Activated T-helper 1 cell treated with anti-CD3 and anti-CD28 coated beads, Interleukin-2, amount 50 U/mL, for 16 hours (primary cell): ENCODE data around the gene PPFIBP2.

Source experiments
- DNase-seq, 2 donors: peaks; one replicate each; pipeline ENCODE4 v3.0.0-alpha.2; 2020; ENCODE audit warnings: low read depth in 1 of 2, low spot score in 1 of 2

Gene PPFIBP2

GRCh38 chr11:7548659-7549274 is 35.0 kb downstream of the PPFIBP2 start:
- no peak for DNase-seq

GRCh38 chr11:7549681-7550080 is 35.9 kb downstream of the PPFIBP2 start:
- DNase-seq, result no peak

- DNase-seq, result no peak
These were observed 37.8 kb downstream of the PPFIBP2 start for GRCh38 chr11:7551571-7551970.

- no peak for DNase-seq
These were observed 38.9 kb downstream of the PPFIBP2 start for GRCh38 chr11:7552666-7553065.

GRCh38 chr11:7555052-7555699 is 41.4 kb downstream of the PPFIBP2 start:
- DNase-seq, result no peak

DNA sequence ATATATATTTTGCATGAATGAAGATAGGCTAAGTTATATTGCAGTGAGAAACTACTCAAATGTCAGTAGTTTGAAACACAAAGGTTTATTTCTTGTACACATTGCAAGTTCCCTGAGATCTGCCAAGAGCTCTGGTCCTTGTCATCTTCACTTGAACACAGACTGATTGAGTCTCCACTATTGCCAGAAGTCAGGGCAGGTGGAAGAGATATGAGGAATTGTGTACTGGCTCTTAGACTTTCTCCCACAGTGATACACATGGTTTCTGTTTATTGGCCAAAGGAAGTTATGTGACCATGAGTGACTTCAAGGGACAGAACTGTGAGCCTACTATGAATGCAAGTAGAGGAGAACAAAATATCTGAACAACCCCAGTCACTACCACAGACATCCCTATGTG is 44.2 kb downstream of the PPFIBP2 start:
- DNase-seq, result no peak

GRCh38 chr11:7559398-7560283 is 45.8 kb downstream of the PPFIBP2 start:
- DNase-seq, result no peak

- no peak for DNase-seq
These were observed 47.8 kb downstream of the PPFIBP2 start for GRCh38 chr11:7561562-7561961.

- no peak for DNase-seq
These were observed 49.5 kb downstream of the PPFIBP2 start for GRCh38 chr11:7563281-7563680.

- no peak for DNase-seq
These were observed 51.0 kb downstream of the PPFIBP2 start for GRCh38 chr11:7564803-7565202.

GRCh38 chr11:7567311-7567710 is 53.5 kb downstream of the PPFIBP2 start:
- DNase-seq, result no peak

DNA sequence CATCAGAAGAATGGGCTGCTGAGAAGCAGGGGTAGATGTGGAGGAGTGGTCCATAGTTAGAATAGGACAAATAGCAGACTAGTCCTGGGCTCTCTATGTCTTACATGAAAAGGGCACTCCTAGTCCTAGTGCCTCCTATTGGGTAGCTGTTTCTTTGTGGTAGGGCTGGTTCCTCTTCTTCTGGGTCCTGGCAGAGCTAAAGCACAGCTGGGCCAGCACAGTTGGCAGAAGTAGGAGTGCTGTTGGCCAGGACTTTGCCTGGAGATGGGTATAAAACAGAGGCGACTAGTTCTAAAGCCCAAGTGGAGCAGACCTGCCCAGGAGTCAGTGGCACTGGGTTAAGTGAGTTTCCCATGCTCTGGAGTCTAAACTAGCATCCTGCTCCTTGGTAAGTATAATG is 55.2 kb downstream of the PPFIBP2 start:
- no peak for DNase-seq

DNA sequence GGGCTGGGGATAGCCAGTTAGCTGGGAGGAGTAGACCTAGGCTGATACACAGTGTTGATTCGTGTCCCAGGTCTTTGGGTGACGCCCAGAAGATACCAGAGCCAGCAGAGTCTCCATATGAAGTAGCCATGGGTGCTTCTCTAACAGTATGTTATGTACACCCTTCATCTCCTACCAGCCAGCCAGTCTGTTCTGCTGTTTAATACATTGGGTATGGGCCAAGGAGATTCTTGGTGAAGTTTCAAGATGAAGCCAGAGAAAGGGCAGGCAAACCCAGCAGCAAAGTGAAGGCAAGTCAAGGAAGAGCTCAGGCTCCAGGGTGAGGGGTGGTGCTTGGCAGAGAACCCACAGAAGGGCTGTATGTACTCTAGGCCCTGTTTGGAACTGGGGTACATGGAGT is 56.4 kb downstream of the PPFIBP2 start:
- DNase-seq, result no peak

DNA sequence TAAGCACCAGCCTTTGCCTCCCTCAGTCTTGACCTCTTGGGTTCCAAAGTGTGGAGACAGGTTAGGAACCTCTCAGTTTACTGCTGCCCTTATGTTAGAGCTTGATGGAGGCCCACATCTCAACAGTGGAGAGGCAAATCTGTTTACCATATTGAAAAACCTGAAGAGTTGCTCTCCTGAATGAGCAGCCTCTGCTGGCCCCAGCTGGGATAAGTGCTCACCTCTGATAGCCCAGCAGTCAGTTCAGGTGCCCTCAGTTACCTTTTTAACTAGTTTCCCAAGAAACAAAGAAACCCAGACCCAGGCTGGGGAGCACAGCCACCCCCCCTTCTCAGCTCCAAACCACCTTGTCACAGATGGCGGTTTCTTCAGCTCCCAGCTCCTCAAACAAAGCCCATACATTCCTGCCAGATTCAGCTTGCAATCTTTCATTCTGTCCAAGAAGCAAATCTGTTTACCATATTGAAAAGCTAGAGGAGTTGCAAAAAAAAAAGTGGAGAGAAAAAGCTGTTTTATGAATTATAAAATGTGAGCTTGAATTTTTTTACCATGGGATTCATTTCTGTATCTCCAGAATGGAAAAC is 57.2 kb downstream of the PPFIBP2 start:
- no peak for DNase-seq

- DNase-seq, result no peak
These were observed 57.8 kb downstream of the PPFIBP2 start for GRCh38 chr11:7571640-7572000.

GRCh38 chr11:7572001-7572712 is 58.4 kb downstream of the PPFIBP2 start:
- DNase-seq, result no peak

DNA sequence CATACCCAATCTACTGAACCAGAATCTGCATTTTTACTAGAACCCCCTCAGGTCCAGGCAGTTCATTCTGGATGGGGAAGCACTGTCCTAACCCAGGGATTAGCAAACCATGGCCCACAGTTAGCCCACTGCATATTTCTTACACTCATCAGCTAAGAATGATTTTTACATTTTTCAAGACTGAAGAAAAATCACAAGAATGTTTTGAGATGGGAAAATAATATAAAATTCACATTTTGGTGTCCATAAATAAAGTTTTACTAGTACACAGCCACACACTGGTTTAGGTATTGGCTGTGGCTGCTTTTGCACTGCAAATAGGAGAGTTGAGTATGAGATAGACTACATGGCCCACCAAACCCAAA is 59.4 kb downstream of the PPFIBP2 start:
- no peak for DNase-seq

- DNase-seq, result no peak
These were observed 59.9 kb downstream of the PPFIBP2 start for GRCh38 chr11:7573558-7574296.

- DNase-seq, result no peak
These were observed 60.8 kb downstream of the PPFIBP2 start for GRCh38 chr11:7574491-7575130.
